ENCODE data around the gene FGD3. TPM values are rescaled to one million over a fixed set of nuclear protein-coding genes. Genes with fewer than 3 reads are reported as not detected.

FGD3 gene
- total and polyA plus RNA-seq, 2 donors (not counting 1 experiment from before 2014, with no cell fraction given), result 130 to 134 TPM

DNA sequence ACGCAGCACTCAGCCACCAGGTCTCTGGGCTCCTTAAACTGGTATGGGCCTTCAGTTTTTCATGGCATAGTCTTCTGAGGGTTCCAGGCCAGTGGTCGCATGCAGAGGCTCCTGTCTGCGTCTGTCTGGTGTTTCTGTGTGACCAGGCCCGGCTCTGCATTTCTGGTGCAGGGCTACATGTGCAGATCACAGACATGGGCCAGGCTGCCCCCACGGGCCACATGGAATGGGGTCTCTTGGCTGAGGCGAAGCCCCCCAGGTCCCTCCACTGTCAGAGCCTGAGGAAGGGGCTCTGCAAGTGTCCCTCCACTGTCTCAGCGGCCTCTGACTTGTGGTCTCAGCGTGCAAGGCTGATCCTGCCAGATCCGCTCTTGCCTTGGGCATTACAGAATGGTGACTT, 133.1 kb downstream of the FGD3 start:
- WGBS (ENCODE audit: insufficient coverage), result 86% methylated on average over 8 of the region's 9 CpGs
- Histone ChIP-seq H3K4me2 (replicated peaks; ENCODE audit: low read depth, low read length, poor library complexity, severe bottlenecking) (no peak overlapping the region), H4K20me1 (ENCODE audit: control insufficient read depth, insufficient read depth, low read length, poor library complexity, severe bottlenecking) (peaks cover 22% of the 10 kb centered on the region), H3K79me2 (ENCODE audit: control insufficient read depth, insufficient read depth, low read length) (peaks cover 22% of the 10 kb centered on the region), H3K4me3 (ENCODE audit: control extremely low read depth in 1 of 5, extremely low read depth in 1 of 5, insufficient read depth in 1 of 5, low read depth in 2 of 5, low read length in 4 of 5) (no peak overlapping the region), H3K9ac (ENCODE audit: low read length) (no peak overlapping the region), H2AFZ (ENCODE audit: insufficient read depth, low read depth, low read length, poor library complexity, severe bottlenecking) (no peak overlapping the region), H3K27me3 (replicated peaks in 1 of 4; ENCODE audit: control extremely low read depth in 1 of 4, control insufficient read depth in 3 of 4, insufficient read depth in 4 of 4, low read length in 3 of 4) (no peaks in the 10 kb centered on the region), H3K4me1 (ENCODE audit: control insufficient read depth in 2 of 2, insufficient read depth in 2 of 2, low read length in 2 of 2) (no peaks in the 10 kb centered on the region), H3K9me3 (ENCODE audit: control extremely low read depth in 1 of 3, control insufficient read depth in 2 of 3, insufficient read depth in 1 of 3, low read length in 2 of 3) (peaks cover 0 to 5% (median 0%) of the 10 kb centered on the region in 3 donors), H3K27ac (ENCODE audit: low read length in 2 of 2) (no peak overlapping the region), H3K36me3 (replicated peaks in 1 of 2; ENCODE audit: control extremely low read depth in 1 of 2, control insufficient read depth in 1 of 2, extremely low read depth in 1 of 2, insufficient read depth in 2 of 2, low read length in 1 of 2) (peaks cover 5 to 69% of the 10 kb centered on the region in 2 experiments)
- no peaks in the 10 kb centered on the region for H3K27me3 Mint-ChIP-seq
- ATAC-seq (ENCODE audit: low read depth), result no peak
- TF ChIP-seq EZH2 (IDR thresholded peaks at IDR 0.05; ENCODE audit: borderline replicate concordance, insufficient read depth, low read depth, low read length, poor library complexity, severe bottlenecking) (no peak), CTCF (IDR thresholded peaks at IDR 0.05) (no peak)
- H3K27ac Mint-ChIP-seq, result no peak overlapping the region
- ChIA-PET CTCF (no interaction called here), POLR2A (interaction anchor here (0.7 kb wide), 1 partner anchor 16 kb away, joined by 5 read pairs; no protein-coding TSS in a partner anchor)
- no peaks in the 10 kb centered on the region for H3K4me1 Mint-ChIP-seq
- DNase-seq, result no peak
- intact Hi-C loops (cut with micrococcal nuclease), result no loop called here
- H3K4me3 Mint-ChIP-seq, result no peak overlapping the region
- no peaks in the 10 kb centered on the region for H3K9me3 Mint-ChIP-seq (ENCODE audit: insufficient read depth)

DNA sequence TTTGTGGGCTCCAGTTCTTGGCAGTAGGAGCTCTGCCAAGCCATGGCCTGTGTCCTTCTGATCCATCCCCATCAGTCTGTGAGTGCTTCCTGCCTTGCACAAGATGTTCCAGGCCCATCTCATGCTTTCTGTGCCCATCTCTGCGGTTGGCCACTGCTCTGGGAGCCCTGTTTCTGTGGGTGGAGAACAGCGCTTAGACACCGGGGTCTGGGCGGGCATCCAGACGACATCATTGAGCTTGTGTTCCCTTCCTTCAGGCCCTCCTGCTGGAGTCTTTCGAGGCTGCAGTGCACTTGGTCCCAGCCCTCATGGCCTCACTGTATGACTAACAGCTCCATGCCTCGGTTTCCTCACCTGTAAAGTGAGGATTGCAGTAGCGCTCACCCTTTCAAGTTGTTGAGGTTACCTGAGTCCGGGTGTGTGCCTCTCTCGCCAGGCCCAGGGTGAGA, 133.8 kb downstream of the FGD3 start:
- Histone ChIP-seq H3K4me3 (ENCODE audit: control extremely low read depth in 1 of 5, extremely low read depth in 1 of 5, insufficient read depth in 1 of 5, low read depth in 2 of 5, low read length in 4 of 5) (no peak overlapping the region), H3K36me3 (replicated peaks in 1 of 2; ENCODE audit: control extremely low read depth in 1 of 2, control insufficient read depth in 1 of 2, extremely low read depth in 1 of 2, insufficient read depth in 2 of 2, low read length in 1 of 2) (peaks cover 9 to 75% of the 10 kb centered on the region in 2 experiments), H3K4me1 (ENCODE audit: control insufficient read depth in 2 of 2, insufficient read depth in 2 of 2, low read length in 2 of 2) (no peaks in the 10 kb centered on the region), H3K4me2 (replicated peaks; ENCODE audit: low read depth, low read length, poor library complexity, severe bottlenecking) (no peak overlapping the region), H3K9ac (ENCODE audit: low read length) (no peak overlapping the region), H3K27me3 (replicated peaks in 1 of 4; ENCODE audit: control extremely low read depth in 1 of 4, control insufficient read depth in 3 of 4, insufficient read depth in 4 of 4, low read length in 3 of 4) (no peaks in the 10 kb centered on the region), H4K20me1 (ENCODE audit: control insufficient read depth, insufficient read depth, low read length, poor library complexity, severe bottlenecking) (peaks cover 17% of the 10 kb centered on the region), H3K9me3 (ENCODE audit: control extremely low read depth in 1 of 3, control insufficient read depth in 2 of 3, insufficient read depth in 1 of 3, low read length in 2 of 3) (peaks cover 0 to 12% (median 0%) of the 10 kb centered on the region in 3 donors), H3K27ac (ENCODE audit: low read length in 2 of 2) (no peak overlapping the region), H2AFZ (ENCODE audit: insufficient read depth, low read depth, low read length, poor library complexity, severe bottlenecking) (no peak overlapping the region), H3K79me2 (ENCODE audit: control insufficient read depth, insufficient read depth, low read length) (peaks cover 17% of the 10 kb centered on the region)
- TF ChIP-seq CTCF (IDR thresholded peaks at IDR 0.05) (no peak), EZH2 (IDR thresholded peaks at IDR 0.05; ENCODE audit: borderline replicate concordance, insufficient read depth, low read depth, low read length, poor library complexity, severe bottlenecking) (no peak)
- ChIA-PET POLR2A (no interaction called here), CTCF (interaction anchor here (1.5 kb wide), 1 partner anchor 77 kb away, joined by 3 read pairs; no protein-coding TSS in a partner anchor)
- no peak for DNase-seq
- no peaks in the 10 kb centered on the region for H3K27me3 Mint-ChIP-seq
- H3K27ac Mint-ChIP-seq, result no peak overlapping the region
- H3K4me1 Mint-ChIP-seq, result no peaks in the 10 kb centered on the region
- WGBS (ENCODE audit: insufficient coverage), result 98% methylated on average over 10 of the region's 10 CpGs
- intact Hi-C loops (cut with micrococcal nuclease), result no loop called here
- no peak overlapping the region for H3K4me3 Mint-ChIP-seq
- ATAC-seq (ENCODE audit: low read depth), result no peak
- no peaks in the 10 kb centered on the region for H3K9me3 Mint-ChIP-seq (ENCODE audit: insufficient read depth)

All from B cell (primary cell).